Fibroblast of lung (primary cell): ENCODE results near the gene LINS1. TPM values are rescaled to one million over a fixed set of nuclear protein-coding genes. Genes with fewer than 3 reads are reported as not detected.

Source experiments
- DNase-seq, 2 donors: peaks; one replicate each; pipeline versions ENCODE4 v3.0.0 to v3.0.0-alpha.2; 2010; ENCODE audit warnings: low read depth in 2 of 2
- H2AFZ ChIP-seq: 2 replicates; pipeline ENCODE4 v1.5.1; 2012; ENCODE audit warnings: low read length, control low read depth, inconsistent platforms
- H3K27ac ChIP-seq: 2 replicates; pipeline ENCODE4 v1.5.1; 2011; ENCODE audit warnings: low read length, control low read depth; ENCODE audit not compliant: insufficient read depth
- H3K27me3 ChIP-seq: 2 replicates; pipeline ENCODE4 v1.5.1; 2011; ENCODE audit warnings: mild to moderate bottlenecking, low read length; ENCODE audit not compliant: control insufficient read depth, insufficient read depth
- H3K36me3 ChIP-seq: 2 replicates; pipeline ENCODE4 v1.5.1; 2011; ENCODE audit warnings: low read length; ENCODE audit not compliant: control insufficient read depth, insufficient read depth
- H3K4me1 ChIP-seq: 2 replicates; pipeline ENCODE4 v1.5.1; 2011; ENCODE audit warnings: low read length; ENCODE audit not compliant: control insufficient read depth, insufficient read depth; ENCODE audit errors: extremely low read depth
- H3K4me2 ChIP-seq: 2 replicates; pipeline ENCODE4 v1.5.1; 2011; ENCODE audit warnings: low read length, control low read depth; ENCODE audit not compliant: insufficient read depth; ENCODE audit errors: extremely low read depth
- H3K4me3 ChIP-seq, 4 experiments: fragments of 200-600 bp in 1 of 4; sonication (generic) in 1 of 4; replicated peaks in 1 of 4; 2 replicates each; pipeline ENCODE4 v1.5.1; 2011 to 2016; ENCODE audit warnings: low read length in 4 of 4, low read depth in 3 of 4, mild to moderate bottlenecking in 3 of 4, control low read depth in 2 of 4, inconsistent platforms in 1 of 4, mixed read lengths in 1 of 4; ENCODE audit not compliant: insufficient read depth in 1 of 4; ENCODE audit errors: control extremely low read depth in 1 of 4
- H3K79me2 ChIP-seq: 2 replicates; pipeline ENCODE4 v1.5.1; 2012; ENCODE audit warnings: mild to moderate bottlenecking, low read length, inconsistent platforms; ENCODE audit not compliant: control insufficient read depth, insufficient read depth
- H3K9ac ChIP-seq: 2 replicates; pipeline ENCODE4 v1.5.1; 2011; ENCODE audit warnings: mild to moderate bottlenecking, low read length, control low read depth; ENCODE audit not compliant: insufficient read depth
- H3K9me3 ChIP-seq: 2 replicates; pipeline ENCODE4 v1.5.1; 2012; ENCODE audit warnings: low read depth, low read length; ENCODE audit not compliant: control insufficient read depth, insufficient read depth
- H4K20me1 ChIP-seq: 2 replicates; pipeline ENCODE4 v1.5.1; 2011; ENCODE audit warnings: low read length; ENCODE audit not compliant: control insufficient read depth, insufficient read depth; ENCODE audit errors: extremely low read depth
- CTCF ChIP-seq, 2 donors: IDR thresholded peaks in 1 of 2; conservative IDR thresholded peaks in 1 of 2; 1 replicate in 1 of 2; 2 replicates in 1 of 2; pipeline ENCODE4 v1.5.1; 2011 to 2012; ENCODE audit warnings: low read length in 2 of 2, control low read depth in 1 of 2, inconsistent platforms in 1 of 2, low read depth in 1 of 2, mild to moderate bottlenecking in 1 of 2
- EZH2 ChIP-seq: IDR thresholded peaks from 2 replicates; pipeline ENCODE4 v1.5.1; 2012; ENCODE audit warnings: low read length, control low read depth, mild to moderate bottlenecking; ENCODE audit errors: missing control alignments
- polyA plus RNA-seq, 2 donors: library from polyadenylated mRNA; depleted of rRNA in 1 of 2; stranded (reverse) in 1 of 2; unstranded in 1 of 2; fragments of >200 nt; gene quantifications; 2 replicates each; pipeline ENCODE4 v1.2.1, GENCODE V29; 2011 to 2012; ENCODE audit warnings: missing spikeins in 1 of 2
- total RNA-seq: library from RNA; depleted of rRNA; stranded (reverse); fragments of >200 nt; gene quantifications from 2 replicates; pipeline ENCODE4 v1.2.1, GENCODE V29; 2014

Gene LINS1
- total and polyA plus RNA-seq, 2 donors (not counting 1 experiment from before 2014, with no cell fraction given): 7.3 to 9.4 TPM

- Histone ChIP-seq H3K4me1 (no peaks in the 10 kb centered on the region), H3K36me3 (no peaks in the 10 kb centered on the region), H3K27ac (no peak overlapping the region), H3K27me3 (no peaks in the 10 kb centered on the region), H3K4me2 (no peak overlapping the region), H3K79me2 (no peaks in the 10 kb centered on the region), H3K4me3 (no peak overlapping the region), H4K20me1 (no peaks in the 10 kb centered on the region), H3K9ac (no peak overlapping the region), H2AFZ (no peak overlapping the region), H3K9me3 (no peaks in the 10 kb centered on the region)
- TF ChIP-seq CTCF (conservative IDR thresholded peaks at IDR 0.05 in 1 of 2, IDR thresholded peaks at IDR 0.05 in 1 of 2; ENCODE audit: low read depth in 1 of 2, low read length in 2 of 2) (no peak), EZH2 (no peak)
- no peak for DNase-seq
Measured at GRCh38 chr15:100553468-100553867, 48.5 kb downstream of the LINS1 start.

GRCh38 chr15:100547961-100548360, 54.0 kb downstream of the LINS1 start:
- no peak overlapping the region for H3K9ac ChIP-seq
- TF ChIP-seq CTCF (conservative IDR thresholded peaks at IDR 0.05 in 1 of 2, IDR thresholded peaks at IDR 0.05 in 1 of 2; ENCODE audit: low read depth in 1 of 2, low read length in 2 of 2) (no peak), EZH2 (no peak)
- no peaks in the 10 kb centered on the region for H4K20me1 ChIP-seq
- H3K9me3 ChIP-seq: no peaks in the 10 kb centered on the region
- H3K36me3 ChIP-seq: no peaks in the 10 kb centered on the region
- no peak overlapping the region for H3K4me2 ChIP-seq
- no peak overlapping the region for H2AFZ ChIP-seq
- no peaks in the 10 kb centered on the region for H3K27me3 ChIP-seq
- no peak overlapping the region for H3K4me3 ChIP-seq
- H3K27ac ChIP-seq: no peak overlapping the region
- H3K4me1 ChIP-seq: no peaks in the 10 kb centered on the region
- DNase-seq: no peak
- no peaks in the 10 kb centered on the region for H3K79me2 ChIP-seq

- Histone ChIP-seq H3K9me3 (no peaks in the 10 kb centered on the region), H2AFZ (no peak overlapping the region), H3K79me2 (no peaks in the 10 kb centered on the region), H4K20me1 (no peaks in the 10 kb centered on the region), H3K4me3 (no peak overlapping the region), H3K9ac (no peak overlapping the region), H3K36me3 (no peaks in the 10 kb centered on the region), H3K4me2 (no peak overlapping the region), H3K27ac (no peak overlapping the region), H3K27me3 (no peaks in the 10 kb centered on the region), H3K4me1 (no peaks in the 10 kb centered on the region)
- no peak for DNase-seq
- TF ChIP-seq CTCF (conservative IDR thresholded peaks at IDR 0.05 in 1 of 2, IDR thresholded peaks at IDR 0.05 in 1 of 2; ENCODE audit: low read depth in 1 of 2, low read length in 2 of 2) (no peak), EZH2 (no peak)
Measured at GRCh38 chr15:100544946-100545345, 57.0 kb downstream of the LINS1 start.
